ENCODE measurements around the gene GOLGA3. TPM values are rescaled to one million over a fixed set of nuclear protein-coding genes. Genes with fewer than 3 reads are reported as not detected.
"Not testable (repeated sequence)": the region's sequence is repeated elsewhere in the genome, so short reads cannot be mapped to it uniquely, and the experiment has no call there.

Gene GOLGA3
- total RNA-seq, 1 donor from 2014 or later, result 109 TPM

DNA sequence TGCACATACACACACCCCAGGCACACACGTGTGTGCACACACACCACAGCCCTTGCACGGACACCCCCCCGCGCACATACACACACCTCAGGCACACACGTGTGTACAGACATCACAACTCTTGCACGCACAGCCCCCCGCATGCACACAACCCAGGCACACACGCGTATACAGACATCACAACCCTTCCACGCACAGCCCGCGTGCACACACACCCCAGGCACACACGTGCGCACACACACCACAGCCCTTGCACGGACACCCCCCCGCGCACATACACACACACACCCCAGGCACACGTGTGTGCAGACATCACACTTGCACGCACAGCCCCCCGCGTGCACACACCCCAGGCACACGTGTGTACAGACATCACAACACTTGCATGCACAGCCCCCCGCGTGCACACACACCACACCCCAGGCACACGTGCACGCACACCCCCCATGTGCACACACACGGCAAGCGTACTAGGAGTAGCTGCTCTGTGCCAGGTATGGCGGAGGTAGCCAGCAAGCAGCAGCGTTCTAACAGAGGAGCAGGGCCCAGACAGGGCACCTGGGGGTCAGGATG, 48.8 kb downstream of the GOLGA3 start:
- DNase-seq (ENCODE audit: low read depth), result no peak

DNA sequence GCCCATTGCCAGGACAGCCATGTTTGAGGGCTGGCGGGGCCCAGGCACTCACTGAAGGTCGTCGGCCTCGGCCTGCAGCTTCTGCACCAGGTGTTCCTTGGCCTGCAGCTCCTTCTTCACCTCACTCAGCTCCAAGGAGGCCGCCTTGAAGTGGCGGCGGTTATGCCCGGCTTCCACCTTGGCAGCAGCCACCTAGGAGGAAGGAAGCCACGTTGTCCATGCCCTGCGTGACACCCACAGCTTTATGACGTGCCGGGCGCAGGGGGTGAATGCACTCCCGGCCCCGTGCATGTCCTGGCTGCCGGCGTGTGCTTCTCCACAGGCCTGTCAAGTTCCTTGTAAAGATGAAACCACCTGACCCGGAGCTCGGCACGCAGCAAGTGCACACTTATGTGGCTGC, 51.1 kb downstream of the GOLGA3 start:
- no peak for DNase-seq (ENCODE audit: low read depth)

DNA sequence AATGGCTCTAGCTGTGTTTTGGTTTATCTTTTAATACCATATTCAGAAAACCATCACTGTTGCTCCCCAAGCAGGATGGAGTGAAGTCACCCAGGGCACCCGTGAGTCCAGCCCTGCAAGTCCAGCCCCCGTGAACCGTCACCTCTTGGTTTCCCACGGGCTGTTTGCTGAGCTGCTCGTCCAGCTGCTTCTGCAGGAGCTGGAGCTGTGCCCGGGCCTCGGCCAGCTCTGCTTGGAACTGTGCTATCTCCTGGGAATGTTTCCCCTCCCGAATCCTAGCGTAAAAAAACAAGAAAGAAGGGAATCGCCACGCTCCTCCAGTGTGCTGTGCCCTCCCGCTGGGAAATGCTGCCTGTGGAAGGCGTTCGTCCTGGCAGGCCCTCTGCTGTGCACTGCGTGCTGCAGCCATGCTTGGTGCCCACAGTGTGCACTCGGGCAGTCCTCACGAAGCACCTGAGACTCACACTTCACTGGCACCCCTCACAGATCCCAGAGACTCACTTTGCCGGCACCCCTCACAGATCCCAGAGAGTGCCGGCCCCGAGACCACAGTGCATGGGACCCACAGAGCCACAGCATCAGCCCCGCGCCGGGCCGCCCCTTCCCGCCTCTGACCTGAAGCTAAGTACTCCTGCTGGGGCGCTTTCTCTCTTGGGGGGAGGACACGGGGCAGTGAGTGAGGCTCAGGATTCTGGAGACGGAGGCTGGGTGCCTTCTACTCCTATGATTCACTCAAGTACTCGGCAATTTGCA, 51.7 kb downstream of the GOLGA3 start:
- DNase-seq (ENCODE audit: low read depth), result peak; percentile 85

DNA sequence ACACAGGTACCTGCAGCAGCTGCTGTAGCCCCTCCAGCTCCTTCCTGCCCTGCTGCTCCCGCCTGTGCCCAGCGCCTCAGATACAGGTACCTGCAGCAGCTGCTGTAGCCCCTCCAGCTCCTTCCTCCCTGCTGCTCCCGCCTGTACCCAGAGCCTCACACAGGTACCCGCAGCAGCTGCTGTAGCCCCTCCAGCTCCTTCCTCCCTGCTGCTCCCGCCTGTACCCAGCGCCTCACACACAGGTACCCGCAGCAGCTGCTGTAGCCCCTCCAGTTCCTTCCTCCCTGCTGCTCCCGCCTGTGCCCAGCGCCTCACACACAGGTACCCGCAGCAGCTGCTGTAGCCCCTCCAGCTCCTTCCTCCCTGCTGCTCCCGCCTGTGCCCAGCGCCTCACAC, 52.4 kb downstream of the GOLGA3 start:
- not testable (repeated sequence) for DNase-seq (ENCODE audit: low read depth)

DNA sequence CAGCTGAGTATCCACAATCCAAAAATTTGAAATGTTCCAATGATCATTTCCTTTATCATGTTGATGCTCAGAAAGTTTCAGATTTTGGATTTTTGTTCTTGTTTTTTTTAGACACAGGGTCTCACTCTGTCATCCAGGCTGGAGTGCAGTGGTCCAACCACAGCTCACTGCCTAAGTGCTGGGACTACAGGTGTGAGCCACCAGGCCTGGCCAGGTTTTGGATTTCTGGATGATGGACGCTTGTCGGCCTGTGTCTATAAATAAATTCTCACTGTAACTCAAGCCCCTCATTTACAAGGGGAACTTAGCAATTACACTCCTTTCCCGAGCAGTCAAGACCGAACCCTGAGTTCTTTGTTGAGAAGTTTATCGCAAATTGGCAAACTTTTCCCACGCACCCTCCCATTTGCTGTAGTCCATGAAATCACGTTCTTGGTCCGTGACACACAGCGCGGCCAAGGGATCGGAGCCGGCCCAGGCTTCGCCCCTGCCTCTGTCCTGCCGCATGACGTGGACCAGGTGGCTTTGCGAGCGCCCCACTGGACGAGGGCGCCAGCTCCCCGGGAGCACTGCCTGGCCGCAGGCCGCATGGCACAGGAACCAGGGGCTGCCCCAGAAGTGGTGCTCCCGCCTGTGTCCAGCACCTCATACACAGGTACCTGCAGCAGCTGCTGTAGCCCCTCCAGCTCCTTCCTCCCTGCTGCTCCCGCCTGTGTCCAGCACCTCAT, 53.0 kb downstream of the GOLGA3 start:
- DNase-seq (ENCODE audit: low read depth), result no peak

DNA sequence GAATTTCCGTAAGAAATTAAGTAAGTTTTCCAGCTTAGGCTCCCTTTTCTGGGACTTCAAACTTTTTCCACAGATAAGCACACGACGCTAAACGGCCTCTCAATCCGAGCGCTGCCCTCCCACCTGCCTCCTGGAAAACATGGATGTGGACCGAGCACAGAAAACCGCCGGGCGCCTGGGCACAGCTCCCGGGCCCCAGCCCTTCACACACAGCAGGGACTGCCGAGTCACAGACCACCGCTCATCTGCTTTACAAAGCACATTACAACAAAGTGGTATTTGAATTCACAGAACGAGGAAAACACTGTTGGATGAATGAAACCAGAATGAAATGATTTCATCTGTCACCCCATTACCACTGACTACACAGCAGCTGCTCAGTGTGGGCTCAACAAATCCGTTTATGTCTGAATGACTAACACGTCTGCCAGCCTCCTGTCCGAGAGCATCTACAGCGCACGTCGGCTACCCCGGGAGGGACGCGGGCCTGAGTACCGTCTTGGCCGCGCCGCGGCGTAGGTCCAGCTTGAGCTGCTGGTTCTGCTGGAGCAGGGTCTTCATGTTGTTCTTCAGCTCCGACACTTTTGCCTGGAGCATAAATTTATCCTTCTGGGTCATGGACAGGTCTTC, 53.9 kb downstream of the GOLGA3 start:
- peak; percentile 76 for DNase-seq (ENCODE audit: low read depth)

DNA sequence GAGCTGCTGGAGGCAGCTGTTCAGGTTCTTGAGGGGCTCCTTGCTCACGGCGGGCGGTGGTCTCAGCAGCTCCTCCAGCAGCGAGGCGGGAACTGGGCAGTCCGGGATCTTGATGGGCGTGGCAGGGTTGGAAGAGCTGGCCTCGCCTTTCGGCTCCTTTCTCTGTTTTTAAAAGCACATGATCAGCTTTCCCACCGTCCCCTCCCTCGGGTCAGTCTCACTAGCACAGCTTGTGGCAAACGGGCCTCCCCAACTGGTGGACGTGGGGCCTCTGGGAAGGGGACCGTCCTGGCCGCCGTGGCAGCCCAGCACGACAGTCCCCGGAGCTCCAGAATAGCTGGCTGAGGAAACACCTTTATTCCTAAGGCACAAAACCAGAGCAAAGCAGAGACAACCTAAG, 54.5 kb downstream of the GOLGA3 start:
- no peak for DNase-seq (ENCODE audit: low read depth)

DNA sequence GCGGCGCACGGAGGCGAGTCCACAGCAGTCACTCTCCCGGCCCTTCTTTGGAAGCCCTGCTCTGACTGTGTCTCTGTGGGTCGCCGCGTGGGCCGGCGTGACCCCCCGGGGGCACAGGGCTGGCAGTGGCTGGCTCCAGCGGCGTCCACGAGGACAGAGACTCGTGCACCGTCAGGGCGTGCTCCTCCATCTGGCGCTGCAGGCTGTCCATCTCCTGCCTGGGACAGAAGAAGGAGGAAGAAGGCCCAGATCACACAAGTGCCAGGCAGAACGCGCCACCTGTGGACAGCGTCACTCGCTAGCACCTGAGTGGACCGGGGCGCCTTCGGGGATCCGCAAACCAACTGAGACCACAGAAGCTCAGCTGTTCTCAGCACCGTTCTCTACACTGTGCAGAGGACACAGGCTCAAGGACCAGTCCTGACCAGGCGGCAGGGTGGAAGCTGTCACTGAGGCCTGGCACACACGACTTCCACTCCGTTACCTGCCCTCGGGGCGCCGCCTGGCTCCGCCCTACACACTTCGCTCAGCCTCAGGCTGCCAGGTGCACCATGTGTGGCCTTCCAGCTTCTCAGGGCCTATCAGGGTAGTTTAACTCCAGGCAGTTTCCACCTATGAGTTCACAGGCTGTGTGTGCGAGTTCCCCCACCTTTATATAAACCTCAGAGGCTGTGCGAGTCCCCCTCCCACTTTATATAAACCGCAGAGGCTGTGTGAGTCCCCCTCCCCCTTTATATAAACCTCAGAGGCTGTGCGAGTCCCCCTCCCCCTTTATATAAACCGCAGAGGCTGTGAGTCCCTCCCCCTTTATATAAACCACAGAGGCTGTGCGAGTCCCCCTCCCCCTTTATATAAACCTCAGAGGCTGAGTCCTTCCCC, 55.4 kb downstream of the GOLGA3 start:
- DNase-seq (ENCODE audit: low read depth), result no peak

DNA sequence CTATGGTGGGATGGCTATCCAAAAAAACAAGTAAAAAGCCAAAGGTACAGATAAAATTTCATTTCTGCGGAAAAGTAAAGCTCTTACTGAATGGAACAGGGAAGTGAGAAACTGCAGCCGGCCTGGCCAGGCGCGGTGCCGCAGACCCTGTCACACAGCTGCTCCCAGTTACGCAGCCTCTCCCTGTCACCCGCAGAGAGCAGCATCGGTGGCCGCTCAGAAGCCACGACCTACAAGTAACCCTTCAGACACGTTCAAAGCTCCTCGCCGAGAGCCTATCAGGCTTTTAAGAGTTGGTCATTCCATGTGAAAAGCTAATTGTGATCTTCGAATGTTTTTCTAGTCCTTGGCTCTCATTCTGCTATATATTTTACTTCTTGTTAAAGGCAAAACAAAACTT, 56.1 kb downstream of the GOLGA3 start:
- DNase-seq (ENCODE audit: low read depth), result no peak

DNA sequence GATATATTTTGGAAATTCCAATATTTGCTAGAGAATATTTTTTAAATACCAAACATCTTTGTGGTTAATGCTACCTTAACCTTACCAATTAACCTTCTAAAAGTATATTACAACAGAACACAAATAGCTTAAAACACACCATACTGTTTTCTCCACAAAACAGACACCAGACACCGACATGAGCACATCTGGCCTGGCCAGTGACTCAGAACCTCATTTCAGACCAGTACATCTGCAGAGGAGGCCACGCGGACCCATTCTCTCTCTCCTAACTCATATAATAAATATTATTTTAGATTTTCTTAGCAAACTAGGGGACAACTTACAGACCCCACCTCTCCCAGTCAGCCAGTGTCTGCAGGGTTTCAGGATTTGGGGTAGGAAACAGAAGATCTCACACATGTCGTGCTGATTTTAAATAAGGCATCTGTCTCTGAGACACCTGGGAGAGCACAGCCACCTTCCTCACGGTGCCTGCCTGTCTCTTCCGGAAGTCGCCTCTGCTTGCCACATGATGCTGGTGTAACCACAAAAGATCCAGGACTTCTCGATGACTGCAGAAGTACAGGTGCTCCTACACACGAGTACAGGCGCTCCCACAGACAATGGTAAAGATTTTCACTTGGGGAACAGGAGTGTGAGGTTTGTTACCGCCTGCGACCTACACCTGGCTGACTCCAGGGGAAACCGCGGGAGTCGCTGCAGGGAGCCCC, 57.4 kb downstream of the GOLGA3 start:
- no peak for DNase-seq (ENCODE audit: low read depth)

DNA sequence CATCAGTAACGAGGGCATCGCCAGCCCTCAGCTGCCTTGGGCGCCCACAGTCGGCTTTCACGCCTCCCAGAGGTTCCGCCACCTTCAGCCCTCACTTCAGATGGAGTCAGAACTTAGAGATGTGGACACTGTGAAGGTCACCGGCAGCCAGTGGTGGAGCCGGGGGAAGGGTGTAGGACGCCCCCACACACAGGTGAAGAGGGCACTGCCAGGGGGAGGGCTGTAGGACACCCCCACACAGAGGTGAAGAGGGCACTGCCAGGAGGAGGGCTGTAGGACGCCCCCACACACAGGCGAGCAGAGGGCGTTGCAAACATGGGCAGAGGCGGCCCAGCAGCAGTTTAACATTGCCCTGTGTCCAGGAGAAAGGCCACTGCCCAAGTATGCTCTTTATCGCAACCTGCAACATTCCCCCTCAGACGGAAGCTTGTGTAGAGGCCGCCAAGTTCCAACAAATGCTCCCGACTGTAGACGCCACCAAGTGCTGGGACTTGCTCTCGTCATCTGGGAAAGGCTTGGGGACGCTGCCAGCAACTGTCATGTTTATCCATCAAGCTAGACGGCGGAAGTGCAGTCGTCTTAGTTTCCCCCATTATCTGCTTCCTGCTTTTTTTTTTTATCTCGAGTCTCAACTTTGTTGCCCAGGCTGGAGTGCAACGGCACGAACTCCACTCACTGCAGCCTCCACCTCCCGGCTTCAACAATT, 62.1 kb downstream of the GOLGA3 start:
- peak; percentile 42 for DNase-seq (ENCODE audit: low read depth)

DNA sequence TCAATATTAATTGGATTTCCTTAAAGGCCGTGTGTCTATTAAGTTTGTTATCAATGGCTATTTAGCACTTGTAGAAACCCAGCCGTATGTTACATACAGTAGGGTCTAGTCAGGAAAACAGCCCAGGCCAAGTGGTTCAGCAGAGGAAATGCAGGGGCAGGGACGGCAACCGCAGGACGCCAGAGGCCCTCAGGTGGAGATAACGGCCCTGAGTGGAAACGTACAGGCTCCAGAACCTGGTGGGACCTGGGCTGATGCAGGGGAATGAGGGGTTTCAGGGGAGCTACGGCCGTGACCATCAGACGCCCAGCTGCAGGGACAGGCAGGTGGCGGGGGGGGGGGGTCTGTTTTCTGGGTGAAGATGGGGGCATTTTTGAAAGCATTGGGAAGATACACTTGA, 63.3 kb downstream of the GOLGA3 start:
- no peak for DNase-seq (ENCODE audit: low read depth)

DNA sequence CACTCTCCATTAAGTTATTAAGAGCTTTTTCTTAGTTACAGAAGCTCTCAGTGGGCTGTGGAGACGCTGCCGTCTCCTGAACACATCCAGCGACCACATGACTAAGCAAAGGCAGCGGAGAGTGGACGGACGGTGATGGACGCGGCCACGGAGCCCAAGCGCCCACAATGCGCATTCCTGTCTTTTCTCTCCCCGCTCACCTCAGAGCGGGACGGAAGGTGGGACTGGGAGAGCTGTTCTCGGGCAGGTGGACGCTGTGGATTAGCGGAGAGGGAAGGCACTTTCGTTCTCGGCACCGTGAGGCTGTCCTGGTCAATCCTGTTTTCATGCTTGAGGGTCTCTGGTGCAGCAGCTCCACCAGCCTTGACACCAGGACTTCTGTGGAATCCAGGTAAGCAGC, 64.4 kb downstream of the GOLGA3 start:
- DNase-seq (ENCODE audit: low read depth), result no peak

DNA sequence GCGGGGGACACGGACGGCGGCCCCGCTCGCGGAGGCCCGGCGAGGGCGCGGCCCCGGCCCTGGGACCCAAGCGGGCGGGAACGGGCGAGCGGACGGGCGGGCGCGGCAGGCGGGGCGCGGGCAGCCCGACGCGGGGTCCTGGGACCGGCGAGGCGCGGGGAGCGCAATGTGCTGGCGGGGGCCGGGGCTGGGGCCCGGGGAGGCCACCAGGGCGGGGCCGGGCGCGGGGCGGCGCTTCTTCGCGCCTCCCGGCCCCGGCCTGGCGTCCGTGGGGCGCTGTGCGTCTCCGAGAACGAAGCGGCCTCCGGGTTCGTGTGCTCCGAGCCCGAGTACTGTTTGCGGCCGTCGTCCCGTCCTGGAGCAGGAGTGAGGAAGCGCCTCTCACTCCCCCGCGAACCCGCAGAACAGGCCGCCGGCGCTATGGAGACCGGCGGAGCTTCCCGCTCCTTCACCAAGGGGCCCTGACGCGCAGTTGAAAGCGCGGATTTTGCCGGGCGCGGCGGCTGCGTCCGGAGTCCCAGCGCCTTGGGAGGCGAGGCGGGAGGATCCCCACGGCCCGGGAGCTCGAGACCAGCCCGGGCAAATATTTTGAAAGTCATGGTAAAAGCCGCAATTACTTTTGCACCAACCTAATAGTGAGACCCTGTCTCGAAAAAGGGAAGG, 66.6 kb downstream of the GOLGA3 start:
- peak; percentile 90 for DNase-seq (ENCODE audit: low read depth)

DNA sequence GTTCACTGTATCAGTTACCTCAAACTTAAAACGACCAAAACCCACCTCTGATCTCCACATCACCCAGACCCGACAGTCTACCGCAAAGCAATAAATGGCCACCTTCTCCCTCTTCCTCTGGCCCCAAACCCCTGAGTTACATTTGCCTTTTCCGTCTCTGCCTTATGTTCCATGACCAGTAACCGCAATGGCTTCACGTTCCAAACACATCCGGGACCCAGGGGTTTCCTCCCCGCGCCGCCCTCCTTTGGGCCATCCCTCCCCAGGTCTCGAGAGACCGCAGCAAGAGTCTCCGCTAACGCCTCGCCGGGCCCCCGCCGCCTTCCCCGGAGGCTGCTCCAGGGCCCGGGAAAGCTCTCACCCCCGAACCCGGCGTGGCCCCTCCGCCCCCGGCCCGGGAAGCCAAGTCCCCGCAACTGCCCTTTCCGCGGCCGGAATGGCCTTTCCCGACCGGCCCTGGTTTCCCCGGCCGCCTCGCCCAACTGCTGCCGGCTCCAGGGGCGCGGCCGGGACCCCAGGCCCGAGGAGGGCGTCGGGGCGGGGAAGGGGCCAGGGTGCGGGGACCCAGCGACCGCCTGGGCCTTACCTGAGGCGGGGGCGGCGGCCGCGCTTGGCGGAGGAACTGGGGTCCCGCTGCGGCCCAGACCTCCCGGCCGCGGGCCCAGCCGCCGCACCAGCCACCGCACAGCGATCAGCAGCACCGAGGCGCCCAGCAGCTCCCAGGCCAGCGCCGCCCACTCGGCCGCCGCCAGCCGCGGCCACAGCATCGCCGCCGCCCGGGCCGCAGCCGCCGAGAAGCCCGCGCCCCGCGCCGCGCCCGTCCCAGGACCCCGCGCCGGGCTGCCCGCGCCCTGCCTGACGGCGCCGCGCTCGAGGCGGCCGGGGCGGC, 67.4 kb downstream of the GOLGA3 start, which contains the start of gene ANKLE2:
Gene ANKLE2, minus strand, starts transcription at position 801 of the 889 bp plus-strand sequence. Its CDS starts 34 bp downstream, at position 767.
- DNase-seq (ENCODE audit: low read depth), result peak; percentile 80

DNA sequence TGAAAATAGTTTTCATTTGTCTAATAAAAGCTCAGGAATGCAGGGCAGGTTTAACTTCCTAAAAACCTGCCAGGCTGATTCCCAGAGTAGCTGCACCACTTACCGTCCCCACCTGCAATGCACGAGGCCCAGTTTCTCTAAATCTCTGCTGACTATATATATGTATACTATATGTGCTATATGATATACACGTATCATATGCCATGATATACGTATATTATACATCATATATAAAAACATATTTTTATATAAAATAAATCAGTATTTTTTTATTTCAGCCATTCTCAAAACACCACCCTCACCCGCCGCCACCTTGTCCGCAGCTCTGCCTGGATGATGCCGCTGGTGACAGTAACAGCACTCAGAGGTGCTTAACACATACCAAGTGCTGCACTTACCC, 69.3 kb downstream of the GOLGA3 start:
- DNase-seq (ENCODE audit: low read depth), result no peak

DNA sequence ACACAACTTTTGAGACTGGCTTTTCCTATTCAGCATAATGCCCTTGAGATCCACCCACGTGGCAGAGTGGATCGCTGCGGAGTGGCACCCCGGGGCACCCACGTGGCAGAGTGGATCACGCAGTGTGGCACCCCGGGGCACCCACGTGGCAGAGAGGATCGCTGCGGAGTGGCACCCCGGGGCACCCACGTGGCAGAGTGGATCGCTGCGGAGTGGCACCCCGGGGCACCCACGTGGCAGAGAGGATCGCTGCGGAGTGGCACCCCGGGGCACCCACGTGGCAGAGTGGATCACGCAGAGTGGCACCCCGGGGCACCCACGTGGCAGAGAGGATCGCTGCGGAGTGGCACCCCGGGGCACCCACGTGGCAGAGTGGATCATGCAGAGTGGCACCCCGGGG, 69.8 kb downstream of the GOLGA3 start:
- not testable (repeated sequence) for DNase-seq (ENCODE audit: low read depth)

Measured in myocyte (in vitro differentiated cells).